Bronchial epithelial cell (primary cell): ENCODE data around the gene PRCD. TPM values are rescaled to one million over a fixed set of nuclear protein-coding genes. Genes with fewer than 3 reads are reported as not detected.
"Not testable (repeated sequence)": the region's sequence is repeated elsewhere in the genome, so short reads cannot be mapped to it uniquely, and the experiment has no call there.

Experiments used
- DNase-seq: peaks from one replicate; pipeline ENCODE4 v3.0.0-alpha.2; 2010; ENCODE audit warnings: low read depth
- FAIRE-seq: peaks from 2 replicates; lab custom pipeline; 2011; peaks lifted over from hg19 to GRCh38; lab: Jason Lieb, UNC
- H3K27me3 ChIP-seq: 2 replicates; pipeline ENCODE4 v1.5.1; 2011; ENCODE audit warnings: low read length; ENCODE audit not compliant: control insufficient read depth, insufficient read depth
- H3K36me3 ChIP-seq: 2 replicates; pipeline ENCODE4 v1.5.1; 2011; ENCODE audit warnings: low read length; ENCODE audit not compliant: control insufficient read depth, insufficient read depth
- H3K4me3 ChIP-seq: 2 replicates; pipeline ENCODE4 v1.5.1; 2011; ENCODE audit warnings: mild to moderate bottlenecking, low read depth, low read length, control low read depth
- total RNA-seq: library from RNA; depleted of rRNA; stranded (reverse); fragments of >200 nt; gene quantifications from 2 replicates; pipeline ENCODE4 v1.2.1, GENCODE V29; 2014
- TF ChIP-seq, protein P1 (sequence below): IDR thresholded peaks from 2 replicates; pipeline ENCODE4 v1.5.1; 2011; ENCODE audit warnings: mild to moderate bottlenecking, moderate library complexity, low read length, control low read depth, inconsistent platforms; ENCODE audit not compliant: insufficient read depth, severe bottlenecking

PRCD gene
- total RNA-seq, 1 donor from 2014 or later: not detected

GRCh38 chr17:76517638-76518038 is 22.2 kb upstream of the PRCD start:
- TF ChIP-seq, protein P1, sequence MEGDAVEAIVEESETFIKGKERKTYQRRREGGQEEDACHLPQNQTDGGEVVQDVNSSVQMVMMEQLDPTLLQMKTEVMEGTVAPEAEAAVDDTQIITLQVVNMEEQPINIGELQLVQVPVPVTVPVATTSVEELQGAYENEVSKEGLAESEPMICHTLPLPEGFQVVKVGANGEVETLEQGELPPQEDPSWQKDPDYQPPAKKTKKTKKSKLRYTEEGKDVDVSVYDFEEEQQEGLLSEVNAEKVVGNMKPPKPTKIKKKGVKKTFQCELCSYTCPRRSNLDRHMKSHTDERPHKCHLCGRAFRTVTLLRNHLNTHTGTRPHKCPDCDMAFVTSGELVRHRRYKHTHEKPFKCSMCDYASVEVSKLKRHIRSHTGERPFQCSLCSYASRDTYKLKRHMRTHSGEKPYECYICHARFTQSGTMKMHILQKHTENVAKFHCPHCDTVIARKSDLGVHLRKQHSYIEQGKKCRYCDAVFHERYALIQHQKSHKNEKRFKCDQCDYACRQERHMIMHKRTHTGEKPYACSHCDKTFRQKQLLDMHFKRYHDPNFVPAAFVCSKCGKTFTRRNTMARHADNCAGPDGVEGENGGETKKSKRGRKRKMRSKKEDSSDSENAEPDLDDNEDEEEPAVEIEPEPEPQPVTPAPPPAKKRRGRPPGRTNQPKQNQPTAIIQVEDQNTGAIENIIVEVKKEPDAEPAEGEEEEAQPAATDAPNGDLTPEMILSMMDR: no peak
- Histone ChIP-seq H3K36me3 (no peaks in the 10 kb centered on the region), H3K4me3 (no peak overlapping the region), H3K27me3 (peaks cover 2% of the 10 kb centered on the region)
- DNase-seq (no peak), FAIRE-seq (no peak)

DNA sequence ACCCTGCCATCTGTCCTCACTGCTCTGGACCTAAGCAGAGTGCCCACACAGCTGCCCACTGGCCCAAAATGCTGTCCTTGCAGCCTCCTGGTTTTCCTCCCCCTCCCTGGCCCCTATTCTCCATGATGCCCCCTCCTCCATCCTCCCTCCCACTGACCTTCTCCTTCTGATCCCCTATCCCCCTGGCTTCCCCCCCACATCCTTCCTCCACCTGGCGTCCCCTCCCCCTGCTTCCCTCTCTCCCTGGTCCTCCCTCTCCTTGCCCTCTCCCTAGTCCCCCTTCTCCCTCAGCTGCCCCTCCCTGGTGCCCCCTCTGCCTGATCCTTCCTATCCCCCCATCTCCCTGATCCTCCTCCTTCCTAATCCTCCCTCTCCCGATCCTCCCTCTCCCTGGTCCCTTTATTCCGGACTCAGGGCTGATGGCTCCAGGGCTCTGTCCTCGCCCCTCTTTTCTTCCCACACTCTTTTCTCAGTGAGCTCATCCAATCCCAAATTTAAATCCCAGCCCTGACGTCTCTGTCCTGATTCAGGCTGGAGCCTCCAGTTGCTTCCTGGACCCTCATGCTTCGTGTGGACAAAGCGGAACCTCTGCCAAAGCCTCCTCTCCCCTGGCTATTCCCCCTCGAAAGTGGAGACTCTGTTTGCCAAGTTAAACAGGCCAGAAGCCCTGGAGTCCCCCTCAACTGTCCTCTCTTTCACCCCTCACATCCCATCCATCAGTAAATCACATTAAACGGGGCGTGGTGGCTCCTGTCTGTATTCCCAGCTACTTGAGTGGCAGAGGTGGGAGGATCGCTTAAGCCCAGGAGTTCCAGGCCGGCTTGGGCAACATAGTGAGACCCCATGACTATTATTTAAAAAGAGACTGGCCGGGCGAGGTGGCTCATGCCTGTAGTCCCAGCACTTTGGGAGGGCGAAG is 20.5 kb upstream of the PRCD start:
- H3K36me3 ChIP-seq: no peaks in the 10 kb centered on the region
- H3K27me3 ChIP-seq: peaks cover 2% of the 10 kb centered on the region
- TF ChIP-seq, protein P1: no peak
- FAIRE-seq: no peak
- H3K4me3 ChIP-seq: no peak overlapping the region
- DNase-seq: no peak

- TF ChIP-seq, protein P1: no peak
- no peaks in the 10 kb centered on the region for H3K36me3 ChIP-seq
- no peak for DNase-seq
- no peak overlapping the region for H3K4me3 ChIP-seq
- FAIRE-seq: no peak
- H3K27me3 ChIP-seq: peaks cover 2% of the 10 kb centered on the region
Observed at GRCh38 chr17:76521262-76521661, 18.6 kb upstream of the PRCD start.

GRCh38 chr17:76521683-76522082 is 18.2 kb upstream of the PRCD start:
- not testable (repeated sequence) for H3K36me3 ChIP-seq, FAIRE-seq, H3K4me3 ChIP-seq, H3K27me3 ChIP-seq, DNase-seq

DNA sequence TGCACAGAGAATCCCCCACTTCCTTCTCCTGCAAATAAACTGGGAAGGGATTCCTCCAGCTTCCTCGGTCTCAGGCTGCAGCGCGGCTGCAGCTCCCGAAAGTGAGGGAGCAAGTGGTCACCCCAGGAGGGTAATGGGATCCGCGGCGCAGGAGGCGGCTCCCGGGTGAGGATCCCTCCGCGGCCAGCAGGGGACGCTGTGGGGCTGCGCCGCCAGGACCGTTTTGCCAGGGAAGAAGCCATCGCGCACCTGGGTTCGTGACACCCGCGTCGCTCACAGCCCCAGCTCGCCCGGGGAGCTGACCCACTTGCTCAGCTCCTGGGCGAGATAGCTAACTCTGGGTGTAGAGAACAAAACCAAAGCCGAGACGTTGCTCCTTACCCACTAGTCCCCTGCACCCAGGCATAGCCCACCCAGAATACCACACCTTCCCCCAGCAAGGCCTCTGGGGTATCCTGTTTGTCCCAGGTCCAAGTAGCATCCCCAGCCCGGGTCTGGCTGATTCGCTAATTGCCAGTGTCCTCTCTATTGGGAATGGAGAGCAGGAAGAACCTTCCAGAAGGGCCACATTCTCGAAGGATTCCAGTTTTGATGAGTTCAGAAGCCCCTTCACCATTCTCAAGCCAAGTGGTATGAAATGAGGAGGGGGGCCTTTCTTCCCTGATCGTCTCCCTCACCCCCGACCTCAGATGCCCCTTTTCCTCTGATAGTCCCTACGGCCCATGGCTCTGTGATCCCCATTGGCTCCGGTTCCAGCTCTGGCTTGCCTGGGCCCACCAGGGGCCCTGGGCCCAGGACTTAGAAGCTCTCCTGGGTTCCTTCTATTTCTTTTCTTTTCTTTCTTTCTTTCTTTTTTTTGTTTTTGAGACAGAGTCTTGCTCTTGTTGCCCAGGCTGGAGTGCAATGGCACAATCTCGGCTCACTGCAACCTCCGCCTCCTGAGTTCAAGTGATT is 16.5 kb upstream of the PRCD start:
- no peak for FAIRE-seq
- TF ChIP-seq, protein P1: peak; percentile 100
- Histone ChIP-seq H3K4me3 (no peak overlapping the region), H3K36me3 (no peaks in the 10 kb centered on the region), H3K27me3 (peaks cover 2% of the 10 kb centered on the region)
- DNase-seq: peak; percentile 42
